ENCODE data around the gene IQSEC1.

Gene IQSEC1

GRCh38 chr3:12907296-12907695 is 165.9 kb downstream of the IQSEC1 start:
- DNase-seq (ENCODE audit: low read depth): no peak

DNA sequence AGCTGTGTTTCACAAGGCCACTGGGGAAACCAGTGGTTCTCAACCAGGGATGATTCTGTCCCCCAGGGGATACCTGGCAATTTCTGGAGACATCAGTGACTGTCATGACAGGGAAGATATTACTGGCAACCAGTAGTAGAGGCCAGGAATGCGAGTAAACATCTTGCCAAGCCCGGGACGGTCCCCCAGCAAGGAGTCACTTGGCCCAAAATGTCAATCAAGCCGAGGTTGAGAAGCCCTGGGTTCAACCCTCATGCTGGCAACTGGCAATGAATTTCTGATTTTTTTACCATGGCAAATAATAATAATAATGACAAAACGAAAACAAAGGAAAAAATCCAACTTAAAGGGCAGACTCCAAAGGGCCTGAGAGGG is 166.3 kb downstream of the IQSEC1 start:
- no peak for DNase-seq (ENCODE audit: low read depth)

- DNase-seq (ENCODE audit: low read depth): no peak
Measured at GRCh38 chr3:12906141-12906915, 166.9 kb downstream of the IQSEC1 start.

DNA sequence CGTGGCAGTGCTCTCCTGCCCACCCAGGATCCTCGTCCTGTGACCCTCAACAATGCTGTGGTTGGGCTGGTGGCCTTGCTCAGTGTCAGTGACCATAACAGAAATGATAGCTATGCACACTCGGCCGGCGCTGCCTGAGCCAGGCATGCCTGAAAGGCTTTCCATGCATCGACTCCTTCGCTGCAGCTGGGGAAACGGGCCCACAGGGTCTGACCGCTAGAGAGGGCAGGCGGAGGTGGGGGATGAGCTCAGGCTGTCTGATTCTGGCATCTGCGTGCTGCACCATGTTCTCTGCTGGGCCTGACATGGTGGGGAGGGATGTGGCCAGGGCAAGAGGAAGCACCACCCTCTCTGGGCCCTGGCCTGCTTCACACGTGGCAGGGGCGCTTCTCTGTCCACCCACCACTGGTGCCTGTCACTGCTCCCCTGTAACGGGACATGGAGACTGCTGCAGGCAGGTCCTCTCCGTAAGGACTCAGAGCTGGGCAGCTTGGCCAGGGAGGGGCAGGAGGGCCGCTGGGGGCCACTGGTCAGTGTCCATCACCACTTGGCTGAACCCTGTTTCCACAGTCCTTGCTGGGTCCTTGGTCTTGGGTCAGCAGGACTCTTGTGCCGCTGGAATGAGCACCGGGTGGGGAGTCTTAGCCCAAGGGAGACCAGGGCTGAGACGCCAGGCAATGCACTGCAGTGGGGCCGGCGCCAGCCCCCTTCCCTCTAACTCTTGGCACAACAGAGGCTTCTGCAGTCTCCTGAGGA is 167.7 kb downstream of the IQSEC1 start:
- DNase-seq (ENCODE audit: low read depth): no peak

DNA sequence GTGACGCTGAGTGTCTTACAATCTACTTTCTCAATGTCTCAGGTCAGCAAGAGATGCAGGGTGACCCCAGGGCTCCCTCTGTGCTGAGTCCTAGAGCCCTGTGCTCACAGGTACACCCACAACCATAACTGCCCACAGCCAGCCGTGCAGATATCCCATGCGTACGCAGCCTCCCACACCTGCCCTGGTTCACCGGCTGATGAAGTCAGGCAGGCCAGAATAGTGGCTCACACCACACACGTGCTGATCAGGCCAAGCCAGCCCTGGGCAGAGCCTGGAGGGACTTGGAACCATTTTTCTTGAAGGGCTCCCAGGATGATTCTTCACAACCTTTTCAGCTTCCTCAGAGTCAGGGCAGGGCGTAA is 168.3 kb downstream of the IQSEC1 start:
- DNase-seq (ENCODE audit: low read depth): no peak

DNA sequence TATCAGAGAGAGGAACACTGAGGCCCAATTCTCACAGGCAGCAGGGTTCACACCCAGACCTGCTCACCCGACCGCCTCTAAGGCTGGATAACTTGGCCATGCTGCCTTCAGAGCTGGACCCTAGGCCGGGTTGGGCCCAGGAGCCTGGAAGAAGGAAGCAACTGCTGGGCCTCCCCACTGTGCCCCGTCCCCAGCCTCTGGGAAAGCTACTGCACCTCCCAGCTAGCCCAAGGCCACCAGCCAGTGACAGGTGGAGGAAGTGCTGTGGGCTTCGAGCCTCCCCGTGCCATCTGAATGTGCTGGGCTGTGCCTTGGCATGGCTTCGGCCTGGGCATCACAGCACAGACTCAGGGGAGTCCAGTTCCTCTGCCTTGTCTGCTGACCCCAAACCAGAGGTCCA is 169.3 kb downstream of the IQSEC1 start:
- no peak for DNase-seq (ENCODE audit: low read depth)

DNA sequence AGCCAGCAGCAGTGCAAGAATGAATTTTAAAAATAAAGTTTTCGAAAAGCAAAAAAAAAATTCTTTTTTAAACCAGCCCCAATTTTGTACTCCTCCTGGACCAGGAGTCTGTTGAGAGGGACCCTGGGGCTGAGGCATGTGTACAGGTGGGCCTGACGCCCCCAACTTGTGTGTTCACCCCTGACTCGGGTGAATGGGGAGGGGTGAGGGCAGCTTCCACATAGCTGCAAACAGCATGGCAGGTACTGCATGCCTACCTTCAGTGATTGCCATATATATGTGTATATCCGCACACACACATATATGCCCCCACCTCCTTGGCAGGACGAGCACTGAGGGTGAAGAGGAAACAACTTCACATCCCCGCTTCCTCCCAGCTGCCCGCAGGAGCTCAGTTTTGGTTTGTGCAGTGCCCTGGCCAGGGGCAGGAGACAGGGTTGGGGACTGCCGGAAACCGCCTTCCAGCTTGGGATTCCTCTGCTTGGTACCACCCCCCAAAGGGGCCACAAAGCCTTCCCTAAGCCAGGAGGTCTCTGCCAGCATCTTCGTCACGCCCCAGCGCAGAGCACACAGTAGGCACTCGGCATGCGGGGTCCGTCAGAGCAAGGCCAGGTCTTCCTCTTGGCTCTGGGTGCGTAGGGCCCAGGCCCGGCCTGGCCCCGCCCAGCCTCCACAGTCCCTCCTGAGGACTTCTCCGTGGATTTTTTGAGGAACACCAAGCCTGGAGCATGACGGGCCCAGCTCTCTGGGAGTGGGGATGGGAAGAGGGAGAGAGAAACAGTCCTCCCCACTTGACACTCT is 170.0 kb downstream of the IQSEC1 start:
- no peak for DNase-seq (ENCODE audit: low read depth)

GRCh38 chr3:12902181-12902999 is 170.8 kb downstream of the IQSEC1 start:
- no peak for DNase-seq (ENCODE audit: low read depth)

GRCh38 chr3:12901623-12902045 is 171.6 kb downstream of the IQSEC1 start:
- DNase-seq (ENCODE audit: low read depth): no peak

DNA sequence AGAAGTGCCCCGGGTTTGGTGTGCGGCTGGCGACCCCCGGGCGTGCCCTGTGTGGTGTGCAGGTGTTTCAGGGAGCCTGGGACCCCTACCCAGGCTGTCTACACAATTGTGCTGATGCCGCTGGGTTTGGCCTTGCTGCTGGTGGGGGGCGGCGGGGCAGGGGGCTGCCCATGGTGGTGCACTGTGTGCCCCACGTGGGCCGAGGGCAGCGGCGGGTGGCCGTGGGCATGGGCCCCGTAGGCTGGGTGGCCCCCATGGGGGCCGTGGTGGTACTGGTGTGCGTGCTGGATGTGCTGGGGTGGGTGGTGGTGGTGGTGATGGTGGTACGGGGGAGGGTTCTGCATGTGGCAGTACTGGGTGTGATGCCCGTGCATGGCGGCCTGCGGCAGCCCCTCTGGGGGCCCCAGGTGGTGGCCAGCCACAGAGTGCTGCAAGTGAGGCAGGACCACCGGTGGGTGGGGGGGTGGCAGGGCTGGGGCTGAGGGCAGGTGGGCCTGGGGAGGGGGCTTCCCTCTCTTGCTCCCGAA is 172.3 kb downstream of the IQSEC1 start:
- DNase-seq (ENCODE audit: low read depth): no peak

DNA sequence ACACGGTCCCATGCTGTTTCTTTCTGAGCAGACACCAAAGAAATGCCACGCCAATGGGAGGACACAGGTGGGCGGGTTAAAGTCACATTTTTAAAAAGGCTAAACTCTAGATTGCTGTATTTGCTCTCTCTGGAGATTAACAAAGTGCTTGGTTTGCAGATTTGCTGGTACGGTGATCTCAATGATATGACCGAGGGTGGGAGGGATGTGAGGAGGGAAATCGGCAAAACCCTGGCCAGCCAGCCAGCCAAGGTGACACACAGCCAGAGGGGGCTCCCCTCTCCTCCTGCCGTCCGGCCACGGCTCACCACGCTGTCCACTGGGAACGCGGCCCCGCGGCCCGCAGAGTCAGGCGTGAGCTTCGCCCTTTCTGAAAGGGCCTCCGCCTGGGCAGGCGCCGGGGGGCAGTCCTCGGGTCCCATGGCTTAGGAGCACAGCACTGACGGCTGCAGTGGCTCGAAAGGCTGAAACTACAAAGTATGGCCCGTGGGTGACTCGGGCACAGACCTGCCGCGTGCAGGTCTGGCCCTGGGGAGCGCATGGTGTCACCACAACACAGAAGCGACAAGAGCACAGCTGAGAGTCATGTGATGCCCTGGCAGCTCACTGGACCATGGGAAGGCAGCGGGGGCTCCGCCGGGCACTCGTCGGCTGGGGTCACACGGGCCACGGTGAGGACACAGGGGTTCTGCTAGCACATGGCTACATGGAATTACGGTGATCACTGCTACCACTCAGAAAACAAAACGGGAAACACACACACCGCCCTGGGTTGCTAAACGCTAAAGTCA is 174.1 kb downstream of the IQSEC1 start:
- no peak for DNase-seq (ENCODE audit: low read depth)

GRCh38 chr3:12898290-12898964 is 174.8 kb downstream of the IQSEC1 start:
- no peak for DNase-seq (ENCODE audit: low read depth)

DNA sequence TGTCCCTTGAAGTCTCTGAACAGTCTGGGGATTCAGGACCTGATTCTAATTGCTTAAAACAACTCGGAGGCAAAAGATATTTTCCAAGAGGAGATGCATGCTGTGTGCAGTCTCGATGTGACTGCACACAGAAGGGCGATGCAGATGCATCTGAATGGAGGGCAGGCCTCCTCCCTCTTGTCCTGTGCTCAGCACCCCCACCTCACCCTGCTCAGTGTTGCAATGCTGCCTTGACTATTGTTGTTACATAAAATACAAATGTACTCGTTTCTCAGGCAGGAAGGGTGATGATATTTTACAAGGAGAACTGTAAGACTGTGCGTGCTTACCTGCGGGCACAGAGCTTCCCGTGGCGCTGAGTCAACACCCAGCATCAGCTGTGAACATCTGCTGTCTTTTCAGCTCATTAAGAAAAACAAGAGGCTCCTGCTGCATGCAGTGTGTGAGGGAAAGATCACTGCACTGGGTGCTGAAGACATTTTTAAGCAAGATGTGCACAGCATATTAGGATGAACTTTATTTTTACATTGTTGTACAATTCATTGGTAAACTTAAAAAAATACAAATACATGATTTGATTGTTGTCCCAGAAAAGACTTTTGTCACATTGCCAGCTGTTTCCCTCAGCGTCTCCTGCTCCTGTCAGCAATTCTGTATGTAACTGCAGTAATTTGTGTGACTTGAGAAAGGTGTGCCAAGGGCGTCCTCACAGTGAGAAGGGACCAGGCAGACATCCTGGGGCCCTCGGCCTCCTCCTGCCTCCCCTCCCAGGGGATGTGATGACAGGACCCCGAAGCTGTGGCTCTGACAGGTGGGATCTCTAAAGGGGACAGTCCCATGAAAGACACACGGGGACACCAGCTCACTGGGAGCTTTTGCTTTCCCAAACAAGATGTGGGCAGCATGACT is 175.6 kb downstream of the IQSEC1 start:
- DNase-seq (ENCODE audit: low read depth): no peak

DNA sequence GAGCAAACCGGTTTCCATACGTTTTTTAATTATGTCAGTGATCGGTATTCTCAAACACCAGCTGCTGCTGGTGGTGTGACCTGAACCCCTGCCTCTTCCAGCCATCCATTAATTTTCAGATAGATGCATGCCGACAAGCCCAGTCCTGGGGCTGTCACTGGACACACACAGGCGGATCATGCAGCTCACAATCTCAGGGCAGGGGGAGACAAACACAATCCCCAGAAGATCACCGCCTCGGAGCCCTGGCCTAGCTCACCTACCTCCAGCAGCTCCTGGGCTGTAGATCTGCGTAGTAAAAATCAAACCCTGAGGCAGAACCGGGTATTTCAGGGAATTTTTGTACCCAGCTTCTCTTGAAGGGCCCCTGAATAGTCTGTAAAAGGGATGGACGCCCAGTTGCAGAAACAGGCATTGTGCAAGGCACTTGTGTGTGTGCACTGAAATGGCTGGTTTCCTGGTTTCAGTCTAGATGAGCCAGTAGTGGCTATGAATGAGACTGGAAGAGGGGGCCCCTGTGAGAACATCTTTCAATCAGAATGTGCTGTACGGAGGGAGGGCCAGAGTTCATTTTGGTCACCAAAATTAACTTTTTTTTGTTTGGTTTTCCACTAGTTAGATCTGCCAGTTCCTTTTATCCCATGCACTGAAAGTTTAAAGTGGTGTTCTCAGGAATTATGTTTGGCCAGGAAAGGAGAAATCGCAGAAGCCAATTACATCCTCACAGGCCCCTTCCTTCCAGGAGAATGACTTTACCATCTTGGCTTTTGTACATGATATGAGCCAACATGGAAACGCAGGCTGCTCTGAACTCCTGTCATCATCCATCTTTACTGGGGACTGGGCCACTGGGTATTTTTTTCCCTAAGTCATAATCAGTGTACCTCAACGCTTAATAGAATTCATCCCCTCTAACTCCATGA is 176.9 kb downstream of the IQSEC1 start:
- no peak for DNase-seq (ENCODE audit: low read depth)

- DNase-seq (ENCODE audit: low read depth): no peak
Measured at GRCh38 chr3:12895391-12896062, 177.7 kb downstream of the IQSEC1 start.

DNA sequence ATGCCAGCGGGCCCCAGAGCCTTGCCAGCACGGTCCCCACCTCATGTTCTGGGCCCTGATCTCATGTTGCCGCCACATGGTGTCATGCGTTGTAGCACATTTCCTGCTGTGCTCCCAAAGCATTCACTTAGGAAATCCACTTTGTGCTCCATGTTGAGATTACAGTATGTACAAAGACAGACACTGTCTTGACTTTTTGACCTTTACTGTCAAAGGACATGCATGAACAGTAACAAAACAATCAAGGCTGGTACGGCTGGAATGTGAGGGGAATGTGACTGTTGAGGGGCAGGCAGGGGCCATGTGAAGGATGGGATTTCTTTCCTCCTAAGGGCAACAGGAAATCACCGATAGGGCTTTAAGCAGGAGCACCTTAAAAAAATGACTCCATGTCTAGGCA is 178.6 kb downstream of the IQSEC1 start:
- no peak for DNase-seq (ENCODE audit: low read depth)

- no peak for DNase-seq (ENCODE audit: low read depth)
Measured at GRCh38 chr3:12893852-12894251, 179.4 kb downstream of the IQSEC1 start.
